AG10803 (cell line): ENCODE results near the gene CTSK.

Experiments
- DNase-seq: peaks from one replicate; pipeline ENCODE4 v3.0.0; 2010; ENCODE audit warnings: low read depth
- H3K4me3 ChIP-seq: 2 replicates; pipeline ENCODE4 v1.5.1; 2011; ENCODE audit warnings: mild to moderate bottlenecking, low read length, control low read depth
- TF ChIP-seq, protein P1 (sequence below): conservative IDR thresholded peaks from 2 replicates; pipeline ENCODE4 v1.5.1; 2011; ENCODE audit warnings: mild to moderate bottlenecking, low read length, control low read depth, inconsistent platforms

Gene CTSK

DNA sequence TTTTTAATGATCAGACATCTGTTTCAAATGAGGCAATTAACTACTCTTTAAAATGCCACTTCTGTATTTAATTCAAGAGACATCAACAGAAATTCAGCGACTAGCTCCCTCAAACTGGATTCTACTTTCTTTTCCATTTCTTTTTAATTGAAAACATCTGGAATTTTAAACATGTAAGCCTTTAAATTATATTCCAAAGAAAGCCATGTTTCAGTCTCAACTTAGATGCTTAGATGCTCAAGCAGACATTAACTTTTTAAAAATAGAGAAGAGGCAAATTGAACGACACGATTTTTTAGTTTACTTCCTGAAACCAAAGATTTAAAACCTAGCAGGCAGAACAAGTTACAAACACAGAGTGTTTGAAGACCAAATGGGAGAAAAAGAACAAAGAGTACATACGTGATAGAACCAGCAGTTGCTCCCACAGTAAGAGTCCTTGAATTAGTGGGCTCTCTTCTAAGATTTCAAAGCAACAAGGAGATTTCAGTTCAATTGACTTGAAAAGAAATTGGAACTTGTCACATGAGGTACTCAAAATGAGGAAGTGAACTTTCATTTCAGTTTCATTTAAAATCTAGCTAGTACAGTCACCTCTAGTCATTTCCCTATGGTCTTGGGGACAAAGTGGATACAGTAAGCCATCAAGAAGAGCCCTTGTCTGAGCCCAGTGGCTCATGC lies 42.6 kb downstream of the CTSK start, which contains the start of gene CTSS:
Gene CTSS, minus strand, starts transcription at position 483 of the 681 bp plus-strand sequence. CDS start 1,015 bp downstream, outside the sequence.
- DNase-seq, result peak; percentile 21
- TF ChIP-seq, protein P1, sequence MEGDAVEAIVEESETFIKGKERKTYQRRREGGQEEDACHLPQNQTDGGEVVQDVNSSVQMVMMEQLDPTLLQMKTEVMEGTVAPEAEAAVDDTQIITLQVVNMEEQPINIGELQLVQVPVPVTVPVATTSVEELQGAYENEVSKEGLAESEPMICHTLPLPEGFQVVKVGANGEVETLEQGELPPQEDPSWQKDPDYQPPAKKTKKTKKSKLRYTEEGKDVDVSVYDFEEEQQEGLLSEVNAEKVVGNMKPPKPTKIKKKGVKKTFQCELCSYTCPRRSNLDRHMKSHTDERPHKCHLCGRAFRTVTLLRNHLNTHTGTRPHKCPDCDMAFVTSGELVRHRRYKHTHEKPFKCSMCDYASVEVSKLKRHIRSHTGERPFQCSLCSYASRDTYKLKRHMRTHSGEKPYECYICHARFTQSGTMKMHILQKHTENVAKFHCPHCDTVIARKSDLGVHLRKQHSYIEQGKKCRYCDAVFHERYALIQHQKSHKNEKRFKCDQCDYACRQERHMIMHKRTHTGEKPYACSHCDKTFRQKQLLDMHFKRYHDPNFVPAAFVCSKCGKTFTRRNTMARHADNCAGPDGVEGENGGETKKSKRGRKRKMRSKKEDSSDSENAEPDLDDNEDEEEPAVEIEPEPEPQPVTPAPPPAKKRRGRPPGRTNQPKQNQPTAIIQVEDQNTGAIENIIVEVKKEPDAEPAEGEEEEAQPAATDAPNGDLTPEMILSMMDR, result no peak
- peak within 1 kb of the TSS; percentile 18; the same call in 1 of the 2 replicates for H3K4me3 ChIP-seq

DNA sequence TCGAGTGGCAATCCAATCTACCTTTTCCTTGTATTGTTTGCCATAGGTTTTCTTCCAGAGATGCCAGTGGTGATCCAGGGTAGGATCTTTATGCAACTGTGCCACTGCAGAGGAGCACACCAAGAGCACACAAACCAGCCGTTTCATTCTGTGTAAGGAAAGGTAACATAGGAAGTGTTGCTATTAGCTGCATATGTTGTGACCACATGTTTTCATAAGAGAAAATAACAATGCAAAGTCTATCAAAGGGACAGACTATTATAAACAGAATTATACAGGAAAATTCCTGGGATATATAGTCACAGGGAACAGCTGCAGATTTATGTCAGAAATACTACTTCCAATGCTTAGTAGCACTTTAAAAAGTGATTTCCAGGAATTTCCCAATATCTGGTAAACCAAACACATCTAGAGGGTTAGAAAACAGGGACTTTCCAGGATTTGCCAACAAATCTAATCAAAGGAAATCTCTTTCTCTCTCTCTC lies 43.4 kb downstream of the CTSK start:
- H3K4me3 ChIP-seq, result no peak overlapping the region
- DNase-seq, result peak; percentile 84
- TF ChIP-seq, protein P1, result no peak

DNA sequence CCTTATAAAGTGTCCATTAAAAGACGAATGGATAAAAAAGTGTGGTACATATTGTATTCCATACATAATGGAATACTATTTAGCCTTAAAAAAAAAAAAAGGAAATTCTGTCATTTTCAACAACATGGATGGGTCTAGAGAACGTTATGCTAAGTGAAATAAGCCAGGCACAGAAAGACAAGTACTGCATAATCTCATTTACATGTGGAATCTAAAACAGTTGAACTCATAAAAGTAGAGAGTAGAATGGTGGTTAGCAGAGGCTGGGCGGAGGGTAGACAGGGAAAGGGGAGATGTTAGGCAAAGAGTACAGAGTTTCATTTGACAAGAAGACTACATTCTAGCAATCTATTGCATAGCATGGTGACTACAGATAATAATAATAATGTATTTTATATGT lies 45.0 kb downstream of the CTSK start:
- no peak overlapping the region for H3K4me3 ChIP-seq
- DNase-seq, result no peak
- TF ChIP-seq, protein P1, result no peak

DNA sequence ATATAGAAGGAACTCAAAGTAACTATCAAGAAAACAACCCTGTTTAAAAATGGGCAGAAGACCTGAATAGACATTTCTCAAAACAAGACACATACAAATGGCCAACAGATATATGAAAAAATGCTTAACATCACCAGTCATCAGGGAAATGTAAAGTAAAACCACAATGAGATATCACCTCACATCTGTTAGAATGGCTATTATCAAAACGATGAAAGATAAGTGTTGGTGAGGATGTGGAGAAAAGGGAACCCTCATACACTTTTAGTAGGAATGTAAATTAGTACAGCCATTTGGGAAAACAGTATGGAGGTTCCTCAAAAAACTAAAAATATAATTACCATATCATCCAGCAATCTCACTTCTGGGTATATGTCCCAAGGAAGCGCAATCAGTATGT lies 45.5 kb downstream of the CTSK start:
- TF ChIP-seq, protein P1, result no peak
- no peak for DNase-seq
- no peak overlapping the region for H3K4me3 ChIP-seq

DNA sequence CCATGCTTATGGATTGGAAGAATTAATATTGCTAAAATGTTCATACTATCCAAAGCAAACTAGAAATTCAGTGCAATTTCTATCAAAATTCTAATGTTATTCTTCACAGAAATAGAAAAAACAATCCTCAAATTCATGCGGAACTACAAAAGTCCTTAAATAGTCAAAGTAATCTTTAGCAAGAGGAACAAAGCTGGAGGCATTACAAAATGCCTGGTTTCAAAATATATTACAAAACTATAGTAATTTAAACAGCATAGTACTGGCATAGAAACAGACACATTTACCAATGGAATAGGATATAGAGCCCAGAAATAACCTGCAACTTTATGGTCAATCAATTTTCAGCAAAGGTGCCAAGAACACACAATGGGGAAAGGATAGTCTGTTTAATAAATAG lies 46.3 kb downstream of the CTSK start:
- DNase-seq, result no peak
- no peak overlapping the region for H3K4me3 ChIP-seq
- TF ChIP-seq, protein P1, result no peak

DNA sequence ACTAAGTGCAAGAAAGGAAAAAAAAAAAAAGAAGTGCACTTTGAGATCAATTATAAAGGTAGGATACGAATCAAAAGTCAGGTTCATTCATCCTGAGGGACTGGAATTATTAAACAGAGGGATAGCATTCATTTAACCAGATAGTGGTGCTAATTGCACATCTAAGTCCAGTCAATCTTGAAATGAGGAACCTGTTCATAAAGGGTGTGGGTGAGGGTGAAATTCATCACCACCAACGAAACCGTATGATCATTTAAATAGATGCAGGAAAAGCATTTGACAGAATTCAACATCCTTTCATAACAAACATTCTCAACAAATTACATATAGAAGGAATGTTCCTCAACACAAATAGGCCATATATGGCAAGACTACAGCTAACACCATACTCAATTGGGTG lies 48.0 kb downstream of the CTSK start:
- no peak for DNase-seq
- TF ChIP-seq, protein P1, result no peak
- no peak overlapping the region for H3K4me3 ChIP-seq

DNA sequence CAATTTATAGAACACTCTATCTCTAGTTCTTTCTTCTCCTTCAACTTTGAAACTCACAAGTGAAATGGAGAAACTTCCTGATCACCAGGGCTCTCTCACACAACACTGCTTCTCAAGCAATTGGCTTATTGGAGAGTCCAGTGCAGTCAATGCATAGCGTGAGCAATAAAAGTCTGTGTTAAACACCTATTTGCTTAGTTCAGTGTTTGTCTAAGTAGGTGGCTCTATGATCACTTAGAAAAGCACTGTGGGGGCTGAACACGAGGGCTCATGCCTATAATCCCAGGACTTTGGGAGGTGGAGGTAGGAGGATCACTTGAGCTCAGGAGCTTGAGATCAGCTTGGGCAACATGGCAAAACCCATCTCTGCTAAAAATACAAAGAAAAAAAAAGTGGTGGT lies 54.6 kb downstream of the CTSK start:
- H3K4me3 ChIP-seq, result no peak overlapping the region
- TF ChIP-seq, protein P1, result no peak
- DNase-seq, result no peak
